Measurements from ENCODE around the gene TMEM91. TPM values are rescaled to one million over a fixed set of nuclear protein-coding genes. Genes with fewer than 3 reads are reported as not detected.

The TMEM91 gene
- total and polyA plus RNA-seq, 2 of the 8 experiments (the other 6 are each of a cell fraction or from before 2014, with no cell fraction given): 5.3 to 7.4 TPM

DNA sequence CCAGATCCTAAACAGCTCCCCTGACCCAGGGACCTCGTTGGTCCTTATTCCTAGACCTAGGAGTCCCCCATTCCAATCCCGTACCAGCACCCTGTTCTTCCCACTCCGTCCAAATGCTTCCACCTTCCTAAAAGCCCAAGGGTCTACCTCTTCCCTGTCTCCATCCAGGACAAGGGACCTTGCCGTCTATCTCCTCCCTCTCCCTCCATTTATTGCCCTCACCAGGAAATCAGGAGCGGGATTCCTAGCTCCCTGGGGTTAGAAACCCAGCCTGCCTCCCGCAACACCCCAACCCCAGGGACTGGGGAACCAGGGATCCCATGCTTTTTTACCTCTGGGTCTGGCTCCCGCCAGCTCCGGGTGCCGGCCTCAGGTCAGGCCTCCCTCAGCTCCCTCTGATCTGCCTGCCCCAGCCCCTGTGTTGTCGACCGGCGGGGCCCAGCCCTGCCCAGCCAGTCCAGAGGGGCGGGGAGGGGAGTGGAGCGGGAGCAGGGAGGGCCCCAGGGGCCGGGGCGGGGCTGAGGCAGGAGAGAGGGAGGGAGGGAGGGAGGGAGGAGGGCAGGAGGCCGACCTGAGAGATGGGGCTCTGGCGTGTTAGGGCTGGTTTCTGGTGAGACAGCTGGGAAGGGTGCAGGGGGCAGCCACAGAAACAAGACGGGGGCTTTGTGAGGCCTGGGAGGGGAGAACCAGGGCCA lies 50.8 kb downstream of the TMEM91 start, which contains the start of gene B3GNT8 (continued):
- TF ChIP-seq MAFK (IDR thresholded peaks at IDR 0.05; ENCODE audit: low read depth, low read length): no peak
- no peak for TF ChIP-seq EGR1 (IDR thresholded peaks at IDR 0.05; ENCODE audit: borderline replicate concordance, low read depth, low read length)
- no peak; a peak in 1 of 3 replicates for TF ChIP-seq POLR2A (IDR thresholded peaks at IDR 0.05; ENCODE audit: control extremely low read depth in 1 of 2, low read depth in 2 of 2, low read length in 2 of 2)
- peak; percentile 72; the same call in 1 of the 2 replicates for TF ChIP-seq TAF1 (IDR thresholded peaks at IDR 0.05; ENCODE audit: low read depth, low read length)
- no peak for TF ChIP-seq KDM1A (IDR thresholded peaks at IDR 0.05; ENCODE audit: borderline replicate concordance, low read length)
- TF ChIP-seq HDAC2 (IDR thresholded peaks at IDR 0.05; ENCODE audit: borderline replicate concordance in 1 of 2, low read depth in 2 of 2, low read length in 2 of 2): no peak

Measured in H1 (cell line).